Activated T-cell treated with anti-CD3 and anti-CD28 coated beads for 4 hours (primary cell): ENCODE data around the gene EDIL3.
"Not testable (repeated sequence)": the region's sequence is repeated elsewhere in the genome, so short reads cannot be mapped to it uniquely, and the experiment has no call there.

Experiments
- DNase-seq: peaks from one replicate; pipeline ENCODE4 v3.0.0-alpha.2; 2020

EDIL3 gene

GRCh38 chr5:84160650-84161049 is 224.0 kb downstream of the EDIL3 start:
- DNase-seq = not testable (repeated sequence)

GRCh38 chr5:84149094-84149493 is 235.6 kb downstream of the EDIL3 start:
- DNase-seq = no peak

GRCh38 chr5:84148651-84149050 is 236.0 kb downstream of the EDIL3 start:
- DNase-seq = no peak

GRCh38 chr5:84137541-84137940 is 247.1 kb downstream of the EDIL3 start:
- no peak for DNase-seq

- DNase-seq = no peak
These were observed 253.3 kb downstream of the EDIL3 start for GRCh38 chr5:84131372-84131771.

GRCh38 chr5:84130006-84130580 is 254.6 kb downstream of the EDIL3 start:
- DNase-seq = no peak

- DNase-seq = no peak
These were observed 259.5 kb downstream of the EDIL3 start for GRCh38 chr5:84125216-84125615.

GRCh38 chr5:84119252-84119651 is 265.4 kb downstream of the EDIL3 start:
- no peak for DNase-seq

GRCh38 chr5:84118551-84118950 is 266.1 kb downstream of the EDIL3 start:
- no peak for DNase-seq

GRCh38 chr5:84115727-84116126 is 269.0 kb downstream of the EDIL3 start:
- no peak for DNase-seq

GRCh38 chr5:84113246-84114105 is 271.2 kb downstream of the EDIL3 start:
- DNase-seq = no peak

- no peak for DNase-seq
These were observed 291.9 kb downstream of the EDIL3 start for GRCh38 chr5:84092738-84093137.

GRCh38 chr5:84091127-84091799 is 293.4 kb downstream of the EDIL3 start:
- DNase-seq = no peak

- DNase-seq = no peak
These were observed 295.7 kb downstream of the EDIL3 start for GRCh38 chr5:84088996-84089395.

GRCh38 chr5:84086511-84086910 is 298.2 kb downstream of the EDIL3 start:
- DNase-seq = no peak

GRCh38 chr5:84085387-84086041 is 299.2 kb downstream of the EDIL3 start:
- no peak for DNase-seq

- DNase-seq = no peak
These were observed 303.8 kb downstream of the EDIL3 start for GRCh38 chr5:84080908-84081307.

- no peak for DNase-seq
These were observed 312.3 kb downstream of the EDIL3 start for GRCh38 chr5:84072339-84072738.

- DNase-seq = no peak
These were observed 315.0 kb downstream of the EDIL3 start for GRCh38 chr5:84069608-84070179.

GRCh38 chr5:84063041-84063440 is 321.6 kb downstream of the EDIL3 start:
- no peak for DNase-seq

GRCh38 chr5:84059672-84060071 is 325.0 kb downstream of the EDIL3 start:
- no peak for DNase-seq

- DNase-seq = no peak
These were observed 326.1 kb downstream of the EDIL3 start for GRCh38 chr5:84058561-84058960.

- no peak for DNase-seq
These were observed 327.5 kb downstream of the EDIL3 start for GRCh38 chr5:84057211-84057610.
